ENCODE measurements around the gene VCP.

Gene VCP

GRCh38 chr9:35056571-35057270 is 15.7 kb downstream of the VCP start:
- Mint-ChIP-seq H3K4me3 (no peak overlapping the region), H3K9me3 (no peaks in the 10 kb centered on the region), H3K36me3 (peaks cover 100% of the 10 kb centered on the region), H3K27ac (peak overlapping the region; percentile 33), H3K4me1 (peaks cover 9% of the 10 kb centered on the region)
- no peak for ATAC-seq
- DNase-seq (ENCODE audit: low spot score in 2 of 2), result no peak

GRCh38 chr9:35054871-35055644 is 17.4 kb downstream of the VCP start:
- H3K36me3 Mint-ChIP-seq, result peaks cover 100% of the 10 kb centered on the region
- no peaks in the 10 kb centered on the region for H3K9me3 Mint-ChIP-seq
- DNase-seq (ENCODE audit: low spot score in 2 of 2) (no peak), ATAC-seq (no peak)
- no peak overlapping the region for H3K4me3 Mint-ChIP-seq
- peak overlapping the region; percentile 18 for H3K27ac Mint-ChIP-seq
- H3K4me1 Mint-ChIP-seq, result peaks cover 15% of the 10 kb centered on the region

DNA sequence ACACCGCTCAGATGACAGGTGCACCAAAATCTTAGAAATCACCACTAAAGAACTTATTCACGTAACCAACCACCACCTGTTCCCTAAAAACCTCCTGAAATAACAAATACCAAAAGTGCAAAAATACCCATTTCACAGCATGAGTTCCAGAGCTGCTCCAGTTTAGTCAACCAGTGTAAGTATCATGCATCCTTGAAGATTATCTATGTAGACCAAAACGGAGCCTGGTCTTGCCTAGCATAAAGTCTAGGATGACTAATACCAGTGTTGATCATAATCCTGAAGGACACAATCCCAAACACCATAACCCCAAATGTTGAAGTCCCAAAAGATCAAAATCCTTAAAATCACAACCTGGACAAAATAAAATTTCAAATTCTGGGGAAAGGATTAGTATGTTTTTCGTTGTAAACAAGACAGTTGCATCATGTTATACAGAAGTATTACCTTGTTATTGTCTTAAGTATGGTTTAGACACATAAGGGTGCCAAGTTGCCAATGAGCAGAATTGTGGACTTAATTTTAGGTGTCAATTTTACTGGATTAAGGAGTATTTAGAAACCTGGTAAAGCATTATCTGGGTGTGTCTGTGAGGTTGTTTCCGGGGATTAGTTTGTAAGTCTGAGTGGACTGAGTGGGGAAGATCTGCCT is 18.1 kb downstream of the VCP start:
- H3K4me3 Mint-ChIP-seq, result no peak overlapping the region
- H3K36me3 Mint-ChIP-seq, result peaks cover 100% of the 10 kb centered on the region
- H3K27ac Mint-ChIP-seq, result peak overlapping the region; percentile 29

GRCh38 chr9:35051069-35051967 is 21.1 kb downstream of the VCP start:
- peaks cover 6% of the 10 kb centered on the region for H3K4me1 Mint-ChIP-seq
- H3K4me3 Mint-ChIP-seq, result no peak overlapping the region
- no peaks in the 10 kb centered on the region for H3K9me3 Mint-ChIP-seq
- peak; percentile 65 for ATAC-seq
- DNase-seq (ENCODE audit: low spot score in 2 of 2), result peak; percentile 17 to 69
- H3K27ac Mint-ChIP-seq, result peak overlapping the region; percentile 7
- peaks cover 99% of the 10 kb centered on the region for H3K36me3 Mint-ChIP-seq

More for the DNA sequence above, 18.1 kb downstream of the VCP start:
- H3K9me3 Mint-ChIP-seq, result no peaks in the 10 kb centered on the region
- H3K4me1 Mint-ChIP-seq, result peaks cover 13% of the 10 kb centered on the region
- no peak for ATAC-seq
- DNase-seq (ENCODE audit: low spot score in 2 of 2), result no peak

DNA sequence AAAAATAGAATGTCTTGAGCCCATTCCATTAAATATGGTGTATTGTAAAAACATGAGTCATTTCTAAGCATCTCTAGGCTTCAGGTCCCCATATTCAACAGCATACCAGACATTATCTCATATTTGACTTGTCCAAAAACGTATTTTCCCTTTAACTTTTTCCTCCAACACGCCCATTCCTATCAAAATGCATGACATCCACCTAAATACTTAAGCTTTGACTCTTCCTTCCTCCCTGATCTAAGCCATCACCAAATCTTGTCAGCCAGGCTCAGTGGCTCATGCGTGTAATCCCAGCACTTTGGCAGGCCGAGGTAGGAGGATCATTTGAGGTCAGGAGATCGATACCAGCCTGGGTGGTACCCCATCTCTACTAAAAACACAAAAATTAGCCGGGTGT is 23.9 kb downstream of the VCP start:
- Mint-ChIP-seq H3K4me1 (peaks cover 11% of the 10 kb centered on the region), H3K9me3 (no peaks in the 10 kb centered on the region), H3K36me3 (peaks cover 90% of the 10 kb centered on the region), H3K27ac (no peak overlapping the region), H3K4me3 (no peak overlapping the region)
- no peak for ATAC-seq
- DNase-seq (ENCODE audit: low spot score in 2 of 2), result no peak

DNA sequence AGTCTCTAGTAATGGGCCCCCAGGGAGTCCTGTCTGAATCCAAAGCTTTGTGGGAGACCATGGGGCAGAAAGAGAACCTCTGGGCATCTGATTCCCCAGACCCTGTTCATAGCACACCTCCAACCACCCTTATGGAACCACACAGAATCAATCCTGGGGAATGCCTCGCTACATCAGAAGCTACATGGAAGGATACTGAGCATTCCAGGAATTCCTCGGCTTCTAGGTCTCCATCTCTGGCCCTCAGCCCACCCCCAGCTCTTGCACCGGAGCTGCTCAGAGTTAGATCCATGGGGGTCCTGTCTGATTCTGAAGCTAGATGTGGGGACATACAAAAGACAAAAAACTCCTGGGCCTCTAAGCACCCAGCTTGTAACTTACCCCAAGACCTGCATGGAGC is 28.4 kb downstream of the VCP start:
- Mint-ChIP-seq H3K9me3 (no peaks in the 10 kb centered on the region), H3K4me3 (no peak overlapping the region), H3K27ac (no peak overlapping the region), H3K4me1 (peaks cover 6% of the 10 kb centered on the region), H3K36me3 (peaks cover 45% of the 10 kb centered on the region)
- ATAC-seq (no peak), DNase-seq (ENCODE audit: low spot score in 2 of 2) (no peak)

GRCh38 chr9:35042891-35043545 is 29.4 kb downstream of the VCP start:
- Mint-ChIP-seq H3K9me3 (no peaks in the 10 kb centered on the region), H3K4me1 (peaks cover 6% of the 10 kb centered on the region), H3K4me3 (no peak overlapping the region), H3K27ac (no peak overlapping the region), H3K36me3 (peaks cover 35% of the 10 kb centered on the region)
- ATAC-seq (no peak), DNase-seq (ENCODE audit: low spot score in 2 of 2) (no peak)

GRCh38 chr9:35042081-35042604 is 30.3 kb downstream of the VCP start:
- Mint-ChIP-seq H3K36me3 (peaks cover 27% of the 10 kb centered on the region), H3K27ac (no peak overlapping the region), H3K9me3 (no peaks in the 10 kb centered on the region), H3K4me3 (no peak overlapping the region), H3K4me1 (peaks cover 6% of the 10 kb centered on the region)
- no peak for ATAC-seq
- no peak for DNase-seq (ENCODE audit: low spot score in 2 of 2)

DNA sequence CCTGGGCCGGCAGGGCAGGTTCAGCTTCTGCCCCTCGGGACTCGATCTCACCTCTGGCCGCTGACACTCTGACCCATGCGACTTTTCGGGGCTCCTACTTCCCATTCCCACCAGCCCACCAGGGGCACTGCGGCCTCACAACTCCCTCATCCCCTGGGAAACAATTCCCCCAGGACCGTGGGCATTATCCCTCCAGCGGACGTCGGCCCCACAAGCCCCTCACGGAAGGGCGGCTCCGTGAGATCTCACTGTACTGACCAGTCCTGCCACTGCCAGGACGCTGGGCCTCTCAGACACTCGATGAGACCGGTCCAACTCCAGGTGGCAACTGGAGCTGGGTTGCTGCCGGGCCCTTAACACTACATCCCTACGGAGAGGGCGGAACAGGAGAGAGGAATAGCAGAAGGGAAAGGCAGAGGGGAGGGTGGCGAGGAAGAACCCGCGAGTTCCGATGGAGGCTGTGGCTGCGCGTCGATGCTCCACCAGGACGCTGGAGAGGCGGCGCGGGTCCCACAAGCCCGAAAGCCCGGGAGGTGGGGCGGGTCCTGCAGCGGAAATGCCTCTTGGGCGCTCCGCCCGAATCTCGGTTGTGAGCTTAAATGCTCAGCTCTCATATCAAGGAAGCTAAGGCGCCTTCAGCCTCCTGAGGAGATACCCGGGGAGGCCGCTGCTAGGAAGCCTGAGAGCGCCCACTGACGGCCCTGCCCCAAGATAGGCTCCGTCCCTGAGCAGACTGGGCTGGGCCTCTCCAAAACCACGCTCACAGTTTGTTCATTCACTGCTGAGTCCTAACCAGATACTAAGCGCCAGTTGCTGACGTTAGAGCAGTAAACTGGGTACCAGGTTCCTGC is 36.3 kb downstream of the VCP start:
- Mint-ChIP-seq H3K36me3 (peaks cover 16% of the 10 kb centered on the region), H3K4me3 (peak overlapping the region; percentile 57), H3K9me3 (no peaks in the 10 kb centered on the region)

GRCh38 chr9:35033101-35033500 is 39.3 kb downstream of the VCP start:
- H3K36me3 Mint-ChIP-seq, result peaks cover 16% of the 10 kb centered on the region
- H3K4me3 Mint-ChIP-seq, result no peak overlapping the region
- H3K27ac Mint-ChIP-seq, result no peak overlapping the region
- no peaks in the 10 kb centered on the region for H3K9me3 Mint-ChIP-seq
- DNase-seq (ENCODE audit: low spot score in 2 of 2), result no peak
- H3K4me1 Mint-ChIP-seq, result peaks cover 13% of the 10 kb centered on the region
- ATAC-seq, result no peak

More for the DNA sequence above, 36.3 kb downstream of the VCP start:
- H3K27ac Mint-ChIP-seq, result peak overlapping the region; percentile 87
- peaks cover 13% of the 10 kb centered on the region for H3K4me1 Mint-ChIP-seq
- DNase-seq (ENCODE audit: low spot score in 2 of 2) (peak; percentile 13 to 62), ATAC-seq (peak; percentile 86)

GRCh38 chr9:35029852-35030251 is 42.6 kb downstream of the VCP start:
- ATAC-seq, result no peak
- no peak for DNase-seq (ENCODE audit: low spot score in 2 of 2)
- Mint-ChIP-seq H3K4me1 (no peaks in the 10 kb centered on the region), H3K36me3 (peaks cover 10% of the 10 kb centered on the region), H3K4me3 (no peak overlapping the region), H3K9me3 (no peaks in the 10 kb centered on the region), H3K27ac (peak overlapping the region; percentile 18)

GRCh38 chr9:35029241-35029640 is 43.2 kb downstream of the VCP start:
- DNase-seq (ENCODE audit: low spot score in 2 of 2), result no peak
- Mint-ChIP-seq H3K9me3 (no peaks in the 10 kb centered on the region), H3K27ac (no peak overlapping the region), H3K4me1 (no peaks in the 10 kb centered on the region), H3K4me3 (no peak overlapping the region), H3K36me3 (peaks cover 10% of the 10 kb centered on the region)
- no peak for ATAC-seq

DNA sequence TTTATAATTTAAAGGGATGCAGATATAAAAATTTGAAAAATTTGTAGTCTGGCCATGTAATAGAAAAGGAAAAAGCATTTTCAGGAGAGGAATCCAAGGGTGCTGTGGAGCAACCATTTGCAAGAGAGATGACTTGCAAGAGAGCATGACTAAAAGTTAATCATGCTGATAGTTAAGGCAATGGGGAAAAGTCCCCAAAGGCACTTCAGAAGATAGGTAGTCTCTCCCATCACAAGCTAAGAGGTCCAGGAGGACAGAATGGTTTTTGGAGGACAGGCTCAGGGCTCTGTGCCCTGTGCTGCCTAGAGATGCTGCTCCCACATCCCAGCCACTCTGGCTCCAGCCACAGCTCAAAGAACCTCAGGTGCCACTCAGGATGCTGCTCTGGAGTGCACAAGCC is 44.1 kb downstream of the VCP start:
- DNase-seq (ENCODE audit: low spot score in 2 of 2) (no peak), ATAC-seq (no peak)
- H3K36me3 Mint-ChIP-seq, result peaks cover 10% of the 10 kb centered on the region
- peaks cover 6% of the 10 kb centered on the region for H3K4me1 Mint-ChIP-seq
- no peak overlapping the region for H3K4me3 Mint-ChIP-seq
- H3K27ac Mint-ChIP-seq, result no peak overlapping the region
- H3K9me3 Mint-ChIP-seq, result no peaks in the 10 kb centered on the region

Data from stimulated activated effector memory CD8-positive, alpha-beta T cell treated with anti-CD3 and anti-CD28 coated beads, Interleukin-12 subunit alpha, Interleukin-12 subunit beta, amount 100 ng/mL, for 72 hours (primary cell).